ENCODE measurements around the gene ABTB1. TPM values are rescaled to one million over a fixed set of nuclear protein-coding genes. Genes with fewer than 3 reads are reported as not detected.

The ABTB1 gene
- total RNA-seq (132 and 141 TPM in 2 replicates), polyA plus RNA-seq (259 and 271 TPM in 2 replicates), polyA minus RNA-seq (44.0 and 60.1 TPM in 2 replicates)
- total RNA-seq (2013): 17.6 TPM

- no peaks in the 10 kb centered on the region for H3K9me3 Mint-ChIP-seq (ENCODE audit: insufficient read depth)
- Histone ChIP-seq H3K27ac (ENCODE audit: low read length in 2 of 2) (peak within 1 kb of the TSS; percentile 83 to 96), H3K27me3 (replicated peaks in 1 of 4; ENCODE audit: control extremely low read depth in 1 of 4, control insufficient read depth in 3 of 4, insufficient read depth in 4 of 4, low read length in 3 of 4) (no peaks in the 10 kb centered on the region), H3K9ac (ENCODE audit: low read length) (peak within 1 kb of the TSS; percentile 98), H3K4me3 (ENCODE audit: control extremely low read depth in 1 of 5, extremely low read depth in 1 of 5, insufficient read depth in 1 of 5, low read depth in 2 of 5, low read length in 4 of 5) (peak within 1 kb of the TSS; percentile 41 to 87 (median 79)), H3K79me2 (ENCODE audit: control insufficient read depth, insufficient read depth, low read length) (peaks cover 24% of the 10 kb centered on the region), H4K20me1 (ENCODE audit: control insufficient read depth, insufficient read depth, low read length, poor library complexity, severe bottlenecking) (peaks cover 34% of the 10 kb centered on the region), H3K4me1 (ENCODE audit: control insufficient read depth in 2 of 2, insufficient read depth in 2 of 2, low read length in 2 of 2) (peaks cover 16 to 22% of the 10 kb centered on the region in 2 donors), H3K4me2 (replicated peaks; ENCODE audit: low read depth, low read length, poor library complexity, severe bottlenecking) (peak within 1 kb of the TSS; percentile 99), H3K36me3 (replicated peaks in 1 of 2; ENCODE audit: control extremely low read depth in 1 of 2, control insufficient read depth in 1 of 2, extremely low read depth in 1 of 2, insufficient read depth in 2 of 2, low read length in 1 of 2) (peaks cover 0 to 17% of the 10 kb centered on the region in 2 experiments), H2AFZ (ENCODE audit: insufficient read depth, low read depth, low read length, poor library complexity, severe bottlenecking) (peak within 1 kb of the TSS; percentile 93), H3K9me3 (ENCODE audit: control extremely low read depth in 1 of 3, control insufficient read depth in 2 of 3, insufficient read depth in 1 of 3, low read length in 2 of 3) (no peaks in the 10 kb centered on the region)
- under 1% methylated on average over 92 of the region's 102 CpGs for WGBS (ENCODE audit: insufficient coverage)
- ChIA-PET CTCF (interaction anchor here (0.9 to 1.1 kb wide), 2 partner anchors 74 to 403 kb away, joined by 3 read pairs; partner anchors contain the start of gene MCM2), POLR2A (interaction anchor here (0.7 to 1.8 kb wide), 5 partner anchors 24 to 82 kb away, joined by 3 to 11 read pairs (median 5); partner anchors contain the start of gene MCM2)
- ATAC-seq (ENCODE audit: low read depth) (peak; percentile 87), DNase-seq (peak; percentile 88)
- no peaks in the 10 kb centered on the region for H3K27me3 Mint-ChIP-seq
- intact Hi-C loops (cut with micrococcal nuclease): loop anchor here (1.0 to 2.0 kb wide), 4 partner anchors 25 to 82 kb away; partner anchors contain the start of genes MCM2, PODXL2 and TPRA1
- TF ChIP-seq EZH2 (IDR thresholded peaks at IDR 0.05; ENCODE audit: borderline replicate concordance, insufficient read depth, low read depth, low read length, poor library complexity, severe bottlenecking) (no peak), CTCF (IDR thresholded peaks at IDR 0.05) (no peak)
- peak within 1 kb of the TSS; percentile 98 for H3K27ac Mint-ChIP-seq
- H3K4me3 Mint-ChIP-seq: peak within 1 kb of the TSS; percentile 94
- peaks cover 29% of the 10 kb centered on the region for H3K4me1 Mint-ChIP-seq
Measured at GRCh38 chr3:127672429-127673190, at the start of gene ABTB1. ABTB1 (plus strand) TSS chr3:127672952; CDS start chr3:127673026, 74 bp downstream.

- ChIA-PET POLR2A (no interaction called here), CTCF (no interaction called here)
- TF ChIP-seq CTCF (IDR thresholded peaks at IDR 0.05): no peak
- TF ChIP-seq EZH2 (IDR thresholded peaks at IDR 0.05; ENCODE audit: borderline replicate concordance, insufficient read depth, low read depth, low read length, poor library complexity, severe bottlenecking): no peak
- intact Hi-C loops (cut with micrococcal nuclease): no loop called here
- H3K27ac ChIP-seq (ENCODE audit: low read length in 2 of 2): no peak overlapping the region
- no peak overlapping the region for H3K27ac Mint-ChIP-seq
- H3K9me3 Mint-ChIP-seq (ENCODE audit: insufficient read depth): no peaks in the 10 kb centered on the region
- peaks cover 9% of the 10 kb centered on the region for H3K4me1 Mint-ChIP-seq
- H3K9me3 ChIP-seq (ENCODE audit: control extremely low read depth in 1 of 3, control insufficient read depth in 2 of 3, insufficient read depth in 1 of 3, low read length in 2 of 3): peaks cover 0 to 3% (median 0%) of the 10 kb centered on the region in 3 donors
- no peak overlapping the region for H3K4me3 Mint-ChIP-seq
- H3K79me2 ChIP-seq (ENCODE audit: control insufficient read depth, insufficient read depth, low read length): no peaks in the 10 kb centered on the region
- no peaks in the 10 kb centered on the region for H3K4me1 ChIP-seq (ENCODE audit: control insufficient read depth in 2 of 2, insufficient read depth in 2 of 2, low read length in 2 of 2)
- no peak for DNase-seq
- H4K20me1 ChIP-seq (ENCODE audit: control insufficient read depth, insufficient read depth, low read length, poor library complexity, severe bottlenecking): no peaks in the 10 kb centered on the region
- ATAC-seq (ENCODE audit: low read depth): no peak
- no peak overlapping the region for H3K9ac ChIP-seq (ENCODE audit: low read length)
- no peak overlapping the region for H2AFZ ChIP-seq (ENCODE audit: insufficient read depth, low read depth, low read length, poor library complexity, severe bottlenecking)
- 87% methylated on average over 3 of the region's 5 CpGs for WGBS (ENCODE audit: insufficient coverage)
- peaks cover 4% of the 10 kb centered on the region for H3K27me3 Mint-ChIP-seq
- no peak overlapping the region for H3K4me2 ChIP-seq (replicated peaks; ENCODE audit: low read depth, low read length, poor library complexity, severe bottlenecking)
- H3K27me3 ChIP-seq (replicated peaks in 1 of 4; ENCODE audit: control extremely low read depth in 1 of 4, control insufficient read depth in 3 of 4, insufficient read depth in 4 of 4, low read length in 3 of 4): peaks cover 0 to 9% (median 2%) of the 10 kb centered on the region in 4 experiments
- no peak overlapping the region for H3K4me3 ChIP-seq (ENCODE audit: control extremely low read depth in 1 of 5, extremely low read depth in 1 of 5, insufficient read depth in 1 of 5, low read depth in 2 of 5, low read length in 4 of 5)
- peaks cover 2 to 22% of the 10 kb centered on the region in 2 experiments for H3K36me3 ChIP-seq (replicated peaks in 1 of 2; ENCODE audit: control extremely low read depth in 1 of 2, control insufficient read depth in 1 of 2, extremely low read depth in 1 of 2, insufficient read depth in 2 of 2, low read length in 1 of 2)
Measured at GRCh38 chr3:127624063-127624462, 48.7 kb upstream of the ABTB1 start.
